Neural progenitor cell (in vitro differentiated cells): ENCODE data around the gene SYCE1L.
A peak's percentile ranks its signal among the peaks of the same experiment; 100 is the strongest.

Experiments
- CTCF ChIP-seq: fragments of 200-600 bp; sonication (generic); IDR thresholded peaks from 2 replicates; pipeline ENCODE4 v1.5.1; 2017; ENCODE audit warnings: antibody characterized with exemption, mild to moderate bottlenecking
- EZH2 ChIP-seq: fragments of 200-600 bp; sonication (generic); IDR thresholded peaks from 2 replicates; pipeline ENCODE4 v1.6.1; 2017; ENCODE audit warnings: antibody characterized with exemption, mild to moderate bottlenecking, moderate library complexity
- EZH2phosphoT487 ChIP-seq: fragments of 200-600 bp; sonication (generic); IDR thresholded peaks from 2 replicates; pipeline ENCODE4 v1.6.1; 2017; ENCODE audit warnings: antibody characterized with exemption

GRCh38 chr16:77236063-77236511 is 36.9 kb downstream of the SYCE1L start:
- TF ChIP-seq CTCF: peak; percentile 100
- TF ChIP-seq EZH2: no peak
- no peak for TF ChIP-seq EZH2phosphoT487
